Small intestine (tissue), 7 donors: ENCODE results near the gene AWAT1. TPM values are rescaled to one million over a fixed set of nuclear protein-coding genes. Genes with fewer than 3 reads are reported as not detected.
"Not testable (repeated sequence)": the region's sequence is repeated elsewhere in the genome, so short reads cannot be mapped to it uniquely, and the experiment has no call there.

Experiments
- DNase-seq, 2 donors: peaks; one replicate each; pipeline versions ENCODE4 v3.0.0 to v3.0.0-alpha.2; 2013
- FAIRE-seq: peaks from 2 replicates; lab custom pipeline; 2012; peaks lifted over from hg19 to GRCh38; lab: Jason Lieb, UNC
- H3K27ac ChIP-seq, 3 donors: one replicate each; pipeline ENCODE4 v1.5.1; 2013; ENCODE audit warnings: low read length in 2 of 3, mild to moderate bottlenecking in 2 of 3, control low read depth in 1 of 3, inconsistent platforms in 1 of 3, low read depth in 1 of 3, moderate library complexity in 1 of 3
- H3K27me3 ChIP-seq, 3 donors: one replicate each; pipeline ENCODE4 v1.6.1; 2013; ENCODE audit warnings: low read length in 3 of 3, inconsistent platforms in 1 of 3; ENCODE audit not compliant: control insufficient read depth in 3 of 3, insufficient read depth in 3 of 3
- H3K36me3 ChIP-seq, 3 donors: one replicate each; pipeline ENCODE4 v1.6.1; 2013; ENCODE audit warnings: low read length in 3 of 3, inconsistent platforms in 1 of 3, low read depth in 1 of 3, mild to moderate bottlenecking in 1 of 3, moderate library complexity in 1 of 3; ENCODE audit not compliant: control insufficient read depth in 3 of 3, insufficient read depth in 2 of 3
- H3K4me1 ChIP-seq, 3 donors: one replicate each; pipeline ENCODE4 v1.6.1; 2013; ENCODE audit warnings: low read length in 2 of 3, inconsistent platforms in 1 of 3, low read depth in 1 of 3, mild to moderate bottlenecking in 1 of 3, moderate library complexity in 1 of 3; ENCODE audit not compliant: control insufficient read depth in 3 of 3, insufficient read depth in 2 of 3
- H3K4me3 ChIP-seq, 3 donors: one replicate each; pipeline ENCODE4 v1.5.1; 2013; ENCODE audit warnings: low read length in 3 of 3, control low read depth in 1 of 3, inconsistent platforms in 1 of 3, low read depth in 1 of 3, mild to moderate bottlenecking in 1 of 3, moderate library complexity in 1 of 3
- H3K9me3 ChIP-seq, 2 donors: one replicate each; pipeline ENCODE4 v1.6.1; 2013; ENCODE audit warnings: low read depth in 1 of 2, low read length in 1 of 2; ENCODE audit not compliant: control insufficient read depth in 2 of 2, insufficient read depth in 1 of 2
- WGBS, 3 donors: extraction: QIAGEN DNeasy Blood & Tissue Kit; methylation state at CpG; one replicate each; pipeline ENCODE4 v1.1.7; 2013; 5-methylcytosine and 5-hydroxymethylcytosine counted together
- polyA plus RNA-seq, 4 donors: library from polyadenylated mRNA; stranded (reverse) in 3 of 4; unstranded in 1 of 4; fragments of 200-250 nt in 3 of 4; fragments of 120-200 nt in 1 of 4; gene quantifications; one replicate each; pipeline versions ENCODE4 v1.2.1 to v1.2.3, GENCODE V29; 2013
- donor health status: healthy with polysubstance abuse.
- donor health status: control.
- donor health status: control.
- donor health status: Bipolar disorder and iron deficiency.
- donor health status: healthy.

AWAT1 gene
- polyA plus RNA-seq, 4 donors: 0.03 TPM; not detected in 3

DNA sequence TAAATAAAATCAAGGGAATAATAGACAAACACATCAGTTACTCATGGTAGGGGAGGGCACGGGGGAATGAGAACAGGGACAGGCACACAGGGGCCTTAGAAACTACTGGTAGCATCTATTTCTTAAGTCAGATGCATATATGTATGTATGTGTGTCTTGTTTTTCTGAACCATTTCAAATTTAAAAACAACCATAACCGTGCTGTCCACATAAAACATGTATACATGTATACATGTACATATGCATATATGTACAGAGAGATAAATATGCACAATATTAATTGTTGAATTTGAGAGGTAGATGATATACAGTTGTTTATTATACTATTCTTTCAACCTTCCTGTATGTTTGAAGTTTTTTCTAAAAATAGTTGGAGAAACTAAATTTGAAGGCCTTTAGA is 7.8 kb upstream of the AWAT1 start:
- Histone ChIP-seq H3K27ac (no peak overlapping the region), H3K4me3 (no peak overlapping the region), H3K36me3 (no peaks in the 10 kb centered on the region), H3K4me1 (no peaks in the 10 kb centered on the region), H3K27me3 (no peaks in the 10 kb centered on the region), H3K9me3 (no peaks in the 10 kb centered on the region)
- no peak for FAIRE-seq
- 71 to 83% (median 82%) methylated on average over 2 of the region's 2 CpGs for WGBS, 3 donors
- no peak for DNase-seq

DNA sequence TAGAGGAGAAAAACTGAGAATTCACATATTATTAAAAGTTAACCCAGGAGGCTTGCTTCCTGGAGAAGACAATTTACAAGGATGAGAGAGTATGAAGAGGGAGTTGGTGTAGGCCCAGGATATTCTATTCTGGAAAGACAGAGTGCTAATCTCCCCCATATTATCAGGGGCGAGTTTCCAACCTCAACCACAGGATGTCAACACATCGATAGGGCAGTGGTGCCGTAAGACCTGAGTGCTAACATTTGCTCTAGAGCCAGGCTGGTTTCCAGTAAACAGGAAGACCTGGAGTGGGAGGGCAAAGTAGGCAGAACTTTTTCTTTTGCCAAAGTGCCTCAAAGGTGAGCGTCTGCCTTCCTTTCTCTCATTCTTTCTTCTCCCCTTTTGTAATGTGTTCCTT is 2.8 kb upstream of the AWAT1 start:
- WGBS, 3 donors: 56 to 71% (median 60%) methylated on average over 4 of the region's 4 CpGs
- no peaks in the 10 kb centered on the region for H3K36me3 ChIP-seq
- H3K4me3 ChIP-seq: no peak overlapping the region
- FAIRE-seq (no peak), DNase-seq (no peak)
- no peaks in the 10 kb centered on the region for H3K27me3 ChIP-seq
- no peaks in the 10 kb centered on the region for H3K4me1 ChIP-seq
- no peak overlapping the region for H3K27ac ChIP-seq
- no peaks in the 10 kb centered on the region for H3K9me3 ChIP-seq

DNA sequence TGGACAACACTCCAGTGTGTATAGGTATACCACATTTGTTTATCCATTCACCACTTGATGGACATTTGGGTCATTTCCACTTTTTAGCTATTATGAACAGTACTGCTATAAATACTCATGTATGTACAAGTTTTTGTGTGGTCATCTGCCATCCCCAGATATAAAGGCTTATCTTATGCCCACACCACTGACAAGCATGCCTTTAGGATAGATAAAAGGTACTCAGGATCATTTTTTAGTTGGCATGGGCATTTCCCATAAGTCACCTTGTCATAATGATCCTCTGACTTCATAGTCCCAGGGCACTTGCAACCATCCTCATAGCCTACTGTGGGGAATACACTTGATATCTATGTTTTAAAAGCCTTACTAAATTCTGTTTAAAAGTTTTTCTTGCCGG is 6.3 kb downstream of the AWAT1 start:
- FAIRE-seq: no peak

DNA sequence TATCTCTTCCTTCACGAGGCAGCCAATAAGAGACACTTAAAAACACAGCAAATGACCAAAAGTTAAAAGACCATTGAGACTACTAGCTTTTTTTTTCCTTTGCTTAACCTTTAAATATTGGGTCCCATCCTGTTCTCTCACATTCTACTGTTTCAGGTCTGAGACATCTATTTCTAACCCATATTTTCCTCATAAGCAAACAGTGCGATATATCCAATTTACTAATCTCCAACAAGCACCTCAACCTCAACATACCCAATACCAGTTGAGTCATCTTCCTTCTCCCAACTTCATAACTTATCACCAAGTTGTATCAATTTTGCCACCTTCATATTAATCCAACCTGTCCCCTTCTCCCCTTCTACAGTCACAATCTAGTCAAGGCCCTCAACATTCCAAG is 7.0 kb downstream of the AWAT1 start:
- no peaks in the 10 kb centered on the region for H3K36me3 ChIP-seq
- no peaks in the 10 kb centered on the region for H3K9me3 ChIP-seq
- H3K4me1 ChIP-seq: no peaks in the 10 kb centered on the region
- no peak overlapping the region for H3K27ac ChIP-seq
- no peak overlapping the region for H3K4me3 ChIP-seq
- FAIRE-seq (no peak), DNase-seq (no peak)
- 73 to 90% (median 85%) methylated on average over 2 of the region's 2 CpGs for WGBS, 3 donors
- H3K27me3 ChIP-seq: no peaks in the 10 kb centered on the region

More for the DNA sequence above, 6.3 kb downstream of the AWAT1 start:
- Histone ChIP-seq H3K27ac (no peak overlapping the region), H3K27me3 (no peaks in the 10 kb centered on the region), H3K4me1 (no peaks in the 10 kb centered on the region), H3K36me3 (no peaks in the 10 kb centered on the region), H3K9me3 (no peaks in the 10 kb centered on the region), H3K4me3 (no peak overlapping the region)
- WGBS, 3 donors: 95 to 100% (median 95%) methylated on average over 1 of the region's 1 CpG
- no peak for DNase-seq

DNA sequence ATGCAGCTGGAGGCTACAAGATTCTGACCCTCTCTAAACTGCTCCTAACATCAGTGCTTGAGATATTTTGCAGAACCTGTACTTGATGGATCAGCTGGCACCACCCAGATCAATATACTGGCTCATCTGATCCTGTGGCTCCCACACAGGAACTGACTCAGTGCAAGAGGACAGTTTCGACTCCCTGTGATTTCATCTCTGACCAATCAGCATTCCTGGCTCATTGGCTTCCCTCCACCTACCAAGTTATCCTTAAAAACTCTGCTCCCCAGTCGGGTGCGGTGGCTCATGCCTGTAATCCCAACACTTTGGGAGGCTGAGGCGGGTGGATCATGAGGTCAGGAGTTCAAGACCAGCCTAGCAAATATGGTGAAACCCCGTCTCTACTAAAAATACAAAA is 9.1 kb downstream of the AWAT1 start:
- H3K27me3 ChIP-seq, H3K9me3 ChIP-seq, H3K4me3 ChIP-seq, H3K27ac ChIP-seq, H3K36me3 ChIP-seq, DNase-seq, H3K4me1 ChIP-seq, FAIRE-seq: not testable (repeated sequence)
- 66 to 84% (median 76%) methylated on average over 5 of the region's 5 CpGs for WGBS, 3 donors

DNA sequence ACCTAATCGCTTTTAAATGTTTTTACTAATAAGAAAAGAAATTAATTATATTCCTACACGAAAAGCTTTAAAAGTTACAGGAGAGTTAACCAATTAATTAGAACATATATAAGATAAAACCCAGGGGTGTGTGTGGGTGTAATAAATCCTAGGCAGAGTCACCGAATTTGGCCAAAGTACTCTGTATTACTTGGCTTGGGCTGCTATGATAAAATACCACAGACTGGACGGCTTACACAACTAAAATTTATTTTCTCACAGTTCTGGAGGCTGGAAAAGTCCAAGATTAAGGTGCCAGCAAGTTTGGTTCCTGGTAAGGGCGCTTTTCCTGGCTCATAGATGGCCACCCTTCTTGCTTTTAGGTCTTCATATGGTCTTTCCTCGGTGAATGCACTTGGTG is 10.4 kb downstream of the AWAT1 start:
- Histone ChIP-seq H3K9me3 (no peaks in the 10 kb centered on the region), H3K27ac (no peak overlapping the region), H3K4me1 (no peaks in the 10 kb centered on the region), H3K4me3 (no peak overlapping the region), H3K27me3 (no peaks in the 10 kb centered on the region), H3K36me3 (no peaks in the 10 kb centered on the region)
- 58 to 73% (median 64%) methylated on average over 6 of the region's 6 CpGs for WGBS, 3 donors
- DNase-seq (no peak), FAIRE-seq (no peak)

DNA sequence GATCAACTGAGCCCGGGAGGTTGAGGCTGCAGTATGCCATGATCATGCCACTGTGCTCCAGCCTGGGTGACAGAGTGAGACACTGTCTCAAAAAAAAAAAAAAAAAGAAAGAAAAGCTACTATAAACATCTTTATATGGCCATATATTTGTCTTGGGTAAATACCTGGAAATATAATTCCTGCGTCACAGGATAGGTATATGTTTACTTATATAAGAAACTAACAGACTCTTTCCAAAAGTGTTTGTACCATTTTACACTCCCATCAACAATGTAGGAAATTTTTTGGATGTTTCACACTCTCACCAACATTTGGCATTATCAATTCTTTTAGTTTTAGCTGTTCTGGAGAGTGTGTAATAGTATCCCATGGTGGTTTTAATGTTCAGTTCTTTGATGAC is 12.8 kb downstream of the AWAT1 start:
- no peak overlapping the region for H3K27ac ChIP-seq
- DNase-seq: no peak
- FAIRE-seq: no peak
- no peaks in the 10 kb centered on the region for H3K27me3 ChIP-seq
- no peak overlapping the region for H3K4me3 ChIP-seq
- no peaks in the 10 kb centered on the region for H3K4me1 ChIP-seq
- WGBS, 3 donors: 86 to 89% (median 87%) methylated on average over 2 of the region's 2 CpGs
- no peaks in the 10 kb centered on the region for H3K36me3 ChIP-seq
- H3K9me3 ChIP-seq: no peaks in the 10 kb centered on the region

DNA sequence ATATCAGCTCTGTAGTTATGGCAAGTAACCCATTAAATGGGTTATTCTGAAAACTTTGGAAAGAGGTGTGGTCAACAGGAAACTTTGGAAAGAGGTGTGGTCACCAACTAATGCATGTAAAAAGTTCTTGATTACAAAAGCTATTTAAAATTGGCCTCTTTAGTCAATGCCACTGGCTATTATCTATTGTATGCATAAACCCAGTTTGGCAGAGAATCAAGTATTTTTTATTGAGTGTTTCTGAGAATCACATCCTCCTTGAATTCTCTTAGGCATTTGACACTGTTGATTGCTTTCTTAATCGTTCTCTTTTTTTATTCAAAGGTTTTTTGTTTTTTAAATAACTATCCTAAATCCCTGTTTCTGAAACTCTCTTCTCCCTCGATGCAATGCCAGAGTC is 18.0 kb downstream of the AWAT1 start:
- no peaks in the 10 kb centered on the region for H3K27me3 ChIP-seq
- H3K27ac ChIP-seq: no peak overlapping the region
- H3K36me3 ChIP-seq: no peaks in the 10 kb centered on the region
- H3K4me3 ChIP-seq: no peak overlapping the region
- H3K4me1 ChIP-seq: peaks cover 0 to 16% (median 0%) of the 10 kb centered on the region in 3 donors
- FAIRE-seq (no peak), DNase-seq (no peak)
- 57 to 77% (median 68%) methylated on average over 2 of the region's 2 CpGs for WGBS, 3 donors
- H3K9me3 ChIP-seq: no peaks in the 10 kb centered on the region

DNA sequence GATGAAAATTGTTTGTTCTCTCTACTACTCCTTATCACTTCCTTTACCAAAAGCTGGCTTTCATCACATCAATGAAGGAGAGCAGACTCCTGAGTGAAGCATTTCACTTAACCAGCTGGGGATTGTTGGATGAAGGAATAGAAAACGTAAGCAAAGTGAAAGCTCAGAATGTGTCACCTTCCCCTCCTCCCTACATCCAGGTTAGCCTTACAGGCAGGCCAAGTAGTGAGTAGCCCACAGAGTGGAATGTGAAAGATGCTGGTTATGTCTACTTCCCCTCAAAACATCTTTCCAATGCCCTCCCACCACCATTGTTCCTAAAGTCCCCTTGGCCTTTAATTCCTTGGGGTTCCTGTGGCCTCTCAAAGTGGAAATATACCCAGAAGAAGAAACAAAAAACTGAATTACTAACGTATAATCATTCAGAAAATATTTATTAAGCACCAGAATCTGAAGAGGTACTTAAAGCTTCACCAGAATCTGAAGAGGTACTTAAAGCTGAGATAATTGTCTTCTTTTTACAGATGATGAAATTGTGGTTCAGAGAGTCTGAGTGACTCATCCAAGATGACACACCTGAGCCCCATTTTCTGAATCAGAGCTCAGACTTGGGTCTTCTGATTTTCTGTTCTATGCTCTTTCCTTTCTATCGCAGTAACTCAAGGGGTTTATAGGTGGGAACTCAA is 19.1 kb downstream of the AWAT1 start:
- no peak for FAIRE-seq
- WGBS, 3 donors: 68 to 75% (median 74%) methylated on average over 3 of the region's 3 CpGs
- Histone ChIP-seq H3K4me1 (peaks cover 0 to 16% (median 0%) of the 10 kb centered on the region in 3 donors), H3K27me3 (no peaks in the 10 kb centered on the region), H3K4me3 (no peak overlapping the region), H3K9me3 (no peaks in the 10 kb centered on the region), H3K27ac (peak overlapping the region in 1 of 3 donors; percentile 81), H3K36me3 (no peaks in the 10 kb centered on the region)
- DNase-seq: peak in 1 of 2 donors; percentile 5
